ENCODE results near the gene MYBPC3. TPM values are rescaled to one million over a fixed set of nuclear protein-coding genes. Genes with fewer than 3 reads are reported as not detected.

MYBPC3 gene
- polyA plus RNA-seq, 2 of the 4 experiments (the other 2 are of a cell fraction) = 0.05 to 0.06 TPM

GRCh38 chr11:47387944-47388696 is 35.6 kb upstream of the MYBPC3 start (continued):
- no peak for TF ChIP-seq BCL3 (IDR thresholded peaks at IDR 0.05)
- no peak for TF ChIP-seq HOXA7 (CRISPR knock-in tag; IDR thresholded peaks at IDR 0.05)

- TF ChIP-seq SREBF2 (IDR thresholded peaks at IDR 0.05) = no peak
- no peak for TF ChIP-seq BHLHE40 (IDR thresholded peaks at IDR 0.05; ENCODE audit: low read depth, low read length)
- TF ChIP-seq POLR2A (IDR thresholded peaks at IDR 0.05; ENCODE audit: low read length) = no peak
- TF ChIP-seq PHF8 (IDR thresholded peaks at IDR 0.05; ENCODE audit: borderline replicate concordance, low read depth) = no peak
- no peak for TF ChIP-seq TFCP2L1 (CRISPR knock-in tag; IDR thresholded peaks at IDR 0.05)
- TF ChIP-seq CBX8 (IDR thresholded peaks at IDR 0.05) = no peak
- no peak for TF ChIP-seq ELK1 (IDR thresholded peaks at IDR 0.05; ENCODE audit: low read depth, low read length)
- no peak for TF ChIP-seq PBX3 (IDR thresholded peaks at IDR 0.05)
- no peak for TF ChIP-seq CHD2 (IDR thresholded peaks at IDR 0.05; ENCODE audit: low read length, partially characterized antibody)
- no peak for TF ChIP-seq FOXS1 (CRISPR knock-in tag; IDR thresholded peaks at IDR 0.05)
- no peak for TF ChIP-seq NR3C1 (IDR thresholded peaks at IDR 0.05)
- Histone ChIP-seq H3K4me1 (no peaks in the 10 kb centered on the region), H3K9me3 (no peaks in the 10 kb centered on the region), H3K4me2 (no peak overlapping the region), H3K27ac (no peak overlapping the region), H3K4me3 (no peak overlapping the region)
- FAIRE-seq (no peak), DNase-seq (ENCODE audit: low read depth in 1 of 2, low spot score in 1 of 2) (no peak), ATAC-seq (no peak)
- ChIA-PET CTCF (interaction anchor here (0.7 kb wide), 1 partner anchor 28 kb away, joined by 3 read pairs; no protein-coding TSS in a partner anchor), POLR2A (no interaction called here)
- WGBS (ENCODE audit: missing lambda C conversion rate) = 65% methylated on average over 4 of the region's 4 CpGs
Observed at GRCh38 chr11:47384498-47384897, 32.0 kb upstream of the MYBPC3 start.

- no peak for TF ChIP-seq ZSCAN20 (CRISPR knock-in tag; IDR thresholded peaks at IDR 0.05)
- TF ChIP-seq TFCP2L1 (CRISPR knock-in tag; IDR thresholded peaks at IDR 0.05) = no peak
- no peak for TF ChIP-seq MAFK (IDR thresholded peaks at IDR 0.05; ENCODE audit: partially characterized antibody)
- TF ChIP-seq BHLHE40 (IDR thresholded peaks at IDR 0.05; ENCODE audit: low read depth, low read length) = no peak
- no peak for TF ChIP-seq POLR2AphosphoS2 (conservative IDR thresholded peaks at IDR 0.05; ENCODE audit: low read length)
- no peak for TF ChIP-seq ZFP36 (IDR thresholded peaks at IDR 0.05; ENCODE audit: borderline replicate concordance, partially characterized antibody)
- TF ChIP-seq PBX3 (IDR thresholded peaks at IDR 0.05) = no peak
- no peak for TF ChIP-seq PHF8 (IDR thresholded peaks at IDR 0.05; ENCODE audit: borderline replicate concordance, low read depth)
- TF ChIP-seq CBX8 (IDR thresholded peaks at IDR 0.05) = no peak
- TF ChIP-seq ZC3H11A (IDR thresholded peaks at IDR 0.05) = no peak
- TF ChIP-seq RAD21 (conservative IDR thresholded peaks at IDR 0.05 in 1 of 2, IDR thresholded peaks at IDR 0.05 in 1 of 2) = no peak
- no peak for TF ChIP-seq ESRRA (IDR thresholded peaks at IDR 0.05; ENCODE audit: borderline replicate concordance, low read length)
- TF ChIP-seq CHD2 (IDR thresholded peaks at IDR 0.05; ENCODE audit: low read length, partially characterized antibody) = no peak
- TF ChIP-seq KDM5A (IDR thresholded peaks at IDR 0.05) = no peak
- TF ChIP-seq RNF2 (IDR thresholded peaks at IDR 0.05; ENCODE audit: borderline replicate concordance, low read depth) = no peak
- no peak for TF ChIP-seq HES2 (IDR thresholded peaks at IDR 0.05)
- no peak for TF ChIP-seq SREBF2 (IDR thresholded peaks at IDR 0.05)
- TF ChIP-seq USF2 (IDR thresholded peaks at IDR 0.05) = no peak
- TF ChIP-seq EHF (CRISPR knock-in tag; IDR thresholded peaks at IDR 0.05) = no peak
- no peak for TF ChIP-seq BCL3 (IDR thresholded peaks at IDR 0.05)
- DNase-seq (ENCODE audit: low read depth in 1 of 2, low spot score in 1 of 2) (no peak), ATAC-seq (no peak), FAIRE-seq (no peak)
- no peak overlapping the region for H3K4me2 ChIP-seq
- WGBS (ENCODE audit: missing lambda C conversion rate) = 54% methylated on average over 4 of the region's 4 CpGs
- no peaks in the 10 kb centered on the region for H3K4me1 ChIP-seq
- ChIA-PET POLR2A (no interaction called here), CTCF (interaction anchor here (1.0 to 1.5 kb wide), 4 partner anchors 10 to 70 kb away, joined by 3 to 12 read pairs (median 3); no protein-coding TSS in a partner anchor)
- H3K9me3 ChIP-seq = no peaks in the 10 kb centered on the region
- no peak overlapping the region for H3K4me3 ChIP-seq
- no peak overlapping the region for H3K27ac ChIP-seq
Observed at GRCh38 chr11:47383071-47383470, 30.6 kb upstream of the MYBPC3 start.
